GM10847 (cell line): ENCODE data around the gene KLHL40.

Experiments
- POLR2A ChIP-seq: IDR thresholded peaks from 2 replicates; pipeline ENCODE4 v1.6.1; 2011; ENCODE audit not compliant: insufficient read length; ENCODE audit errors: extremely low read depth

Gene KLHL40

DNA sequence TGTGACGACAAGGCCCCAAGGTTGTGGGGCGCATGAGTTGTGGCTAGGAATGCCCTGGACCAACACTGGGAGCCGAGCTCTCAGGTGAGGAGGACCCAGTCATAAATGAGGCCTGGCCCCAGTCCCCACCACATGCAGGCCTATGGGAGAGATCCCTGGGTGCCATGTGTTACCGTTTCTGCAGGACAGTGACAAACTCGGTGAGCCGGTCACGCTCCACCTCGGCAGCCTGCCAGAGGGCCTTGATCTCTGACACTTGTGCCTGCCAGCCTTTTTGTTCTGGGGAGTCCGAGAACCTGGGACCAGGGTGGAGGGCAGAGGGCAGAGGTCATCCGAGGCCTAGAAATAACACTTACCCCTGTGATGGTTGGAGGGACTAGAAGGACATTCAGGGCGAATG, 45.0 kb downstream of the KLHL40 start:
- TF ChIP-seq POLR2A: no peak

- TF ChIP-seq POLR2A: no peak
Measured at GRCh38 chr3:42730706-42731420, 45.5 kb downstream of the KLHL40 start.

- TF ChIP-seq POLR2A: no peak
Measured at GRCh38 chr3:42731476-42732195, 46.3 kb downstream of the KLHL40 start.

GRCh38 chr3:42732196-42732828, 47.0 kb downstream of the KLHL40 start:
- no peak for TF ChIP-seq POLR2A

- TF ChIP-seq POLR2A: no peak
Measured at GRCh38 chr3:42732829-42733459, 47.6 kb downstream of the KLHL40 start.

DNA sequence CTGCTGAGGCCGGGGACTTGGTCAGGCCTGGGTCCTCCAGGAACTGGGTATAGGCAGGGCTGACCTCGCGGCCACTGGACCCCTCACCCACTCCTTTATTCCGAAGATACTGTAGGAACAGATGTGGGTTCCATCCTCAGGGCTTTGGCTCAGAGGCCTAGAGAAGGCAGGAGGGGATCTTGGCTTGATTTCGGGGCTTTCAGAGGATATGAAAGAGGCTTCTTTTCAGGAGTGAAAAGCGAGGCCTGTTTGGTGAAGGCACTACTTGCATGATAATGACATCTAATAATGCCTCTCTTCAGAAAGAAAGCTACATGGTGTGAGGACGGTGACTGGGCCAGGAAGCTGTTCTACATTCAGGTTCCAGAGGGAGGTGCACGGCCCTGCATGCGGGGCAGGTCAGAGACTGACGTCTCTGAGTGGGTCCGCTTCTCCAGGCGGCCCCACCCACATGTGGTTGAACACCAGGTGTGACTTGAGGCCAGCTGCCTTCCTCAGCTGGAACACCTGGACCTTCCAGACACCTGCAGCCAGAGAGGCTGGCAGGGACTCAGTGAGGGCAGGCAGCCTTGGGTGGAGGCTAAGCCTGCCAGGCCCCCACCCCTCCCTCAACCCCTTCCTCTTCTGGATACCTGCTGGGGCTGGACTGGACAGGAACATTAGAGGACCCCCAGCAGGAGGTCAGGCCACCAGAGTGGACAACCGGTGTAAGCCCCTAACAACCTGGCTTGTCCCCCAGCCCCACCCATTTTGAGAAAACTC, 48.3 kb downstream of the KLHL40 start:
- TF ChIP-seq POLR2A: no peak

- no peak for TF ChIP-seq POLR2A
Measured at GRCh38 chr3:42734263-42734860, 49.0 kb downstream of the KLHL40 start.

GRCh38 chr3:42735019-42735418, 49.7 kb downstream of the KLHL40 start:
- TF ChIP-seq POLR2A: no peak

DNA sequence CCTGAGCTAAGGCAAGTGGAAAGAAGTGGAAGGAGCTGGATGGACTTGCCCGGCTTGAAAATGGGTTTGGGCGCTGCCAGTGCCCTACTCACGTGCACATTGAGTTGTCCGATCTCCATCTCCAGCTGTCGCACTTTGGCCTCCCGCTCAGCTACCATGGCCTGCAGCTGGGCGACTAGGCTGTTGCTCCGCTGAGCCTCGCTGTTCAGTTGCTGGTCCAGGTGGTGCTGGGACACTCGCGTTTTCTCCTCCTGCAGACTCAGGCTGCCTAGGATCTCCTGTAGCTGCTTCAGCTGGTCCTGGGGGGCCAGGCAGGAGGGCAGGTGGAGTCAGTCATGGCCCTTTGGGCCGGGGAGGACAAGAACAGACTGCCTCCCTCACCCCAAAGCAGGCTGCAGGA, 50.3 kb downstream of the KLHL40 start:
- TF ChIP-seq POLR2A: no peak

DNA sequence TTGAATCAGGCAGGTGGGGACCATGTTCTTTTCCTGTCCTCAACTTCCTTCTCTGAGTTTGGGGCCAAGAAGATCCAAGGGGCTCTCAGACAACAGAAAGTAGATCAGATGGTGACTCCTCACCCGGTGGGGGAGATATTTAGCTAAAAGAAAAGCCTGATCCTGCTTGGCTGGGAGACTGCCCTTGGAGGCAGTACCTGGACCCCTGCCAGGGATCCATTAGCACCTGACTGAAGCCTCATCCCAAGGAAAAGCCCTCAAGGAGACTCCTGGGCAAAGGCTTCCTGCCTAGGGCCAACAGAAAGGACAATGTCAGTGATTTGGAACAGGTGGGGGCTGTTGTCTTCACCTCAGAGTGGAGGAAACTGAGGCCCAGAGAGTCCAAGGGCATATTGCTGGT, 50.7 kb downstream of the KLHL40 start:
- no peak for TF ChIP-seq POLR2A

DNA sequence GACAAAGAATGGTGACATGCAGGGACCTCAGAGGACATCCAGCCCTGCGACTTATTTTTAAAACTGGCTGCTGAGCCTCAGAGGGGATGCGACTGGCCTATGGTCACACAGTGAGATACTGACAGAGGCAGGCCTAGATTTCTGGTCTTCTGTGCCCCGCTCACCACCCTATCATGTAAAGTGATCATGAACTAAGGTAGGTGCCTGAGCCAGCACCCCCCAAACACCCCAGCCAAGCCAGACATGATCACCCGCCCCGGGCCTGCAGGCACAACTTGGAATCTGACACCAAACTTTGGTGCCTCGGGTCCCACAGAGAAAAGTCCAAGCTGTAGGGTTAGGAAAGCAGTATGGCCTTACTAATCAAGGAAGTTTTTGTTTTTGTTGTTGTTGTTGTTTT, 51.2 kb downstream of the KLHL40 start:
- TF ChIP-seq POLR2A: no peak

DNA sequence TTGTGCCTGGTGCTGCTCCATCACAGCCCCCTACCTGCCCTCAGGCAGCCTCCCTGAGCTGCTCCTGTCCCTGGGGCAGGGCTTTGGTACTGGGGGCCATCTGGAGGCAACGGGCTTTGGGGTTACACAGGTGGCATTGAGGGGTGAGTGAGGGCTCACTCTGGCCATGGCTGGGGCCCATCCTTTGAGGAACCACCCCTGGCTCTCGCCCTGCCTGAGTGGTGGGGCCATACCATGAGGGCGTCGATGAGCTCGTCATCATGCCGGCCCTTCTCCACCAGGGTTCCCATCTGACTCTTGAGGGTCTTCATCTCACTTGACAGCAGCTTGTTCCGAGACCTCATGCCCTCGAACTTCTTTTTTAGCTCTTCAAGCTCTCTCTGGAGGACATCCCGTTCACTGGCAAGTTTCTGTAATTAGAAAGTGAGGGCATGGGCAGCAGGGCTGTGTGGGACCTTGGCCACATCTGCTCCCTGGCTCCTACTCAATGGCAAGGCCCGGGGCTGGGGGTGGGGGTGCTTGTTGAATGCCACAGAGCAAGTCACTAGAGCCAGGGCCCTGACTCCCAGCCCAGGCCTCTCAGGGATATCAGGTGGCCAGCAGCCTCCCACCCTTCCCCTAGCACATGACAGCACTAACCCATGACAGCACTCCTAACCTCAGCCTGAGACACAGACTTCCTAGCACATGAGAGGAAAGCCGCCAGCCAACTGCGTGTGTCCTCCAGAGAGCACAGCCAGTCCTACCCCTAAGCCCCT, 54.2 kb downstream of the KLHL40 start:
- TF ChIP-seq POLR2A: no peak

- no peak for TF ChIP-seq POLR2A
Measured at GRCh38 chr3:42741796-42742195, 56.5 kb downstream of the KLHL40 start.
